Keratinocyte (primary cell): Measurements from ENCODE around the gene COL1A2. TPM values are rescaled to one million over a fixed set of nuclear protein-coding genes. Genes with fewer than 3 reads are reported as not detected.

Source experiments
- DNase-seq: peaks from one replicate; pipeline ENCODE4 v3.0.0-alpha.2; 2011; ENCODE audit warnings: low read depth, missing footprints, low spot score
- FAIRE-seq: peaks from 2 replicates; lab custom pipeline; 2011; peaks lifted over from hg19 to GRCh38; lab: Jason Lieb, UNC
- H2AFZ ChIP-seq: 2 replicates; pipeline ENCODE4 v1.6.0; 2012; ENCODE audit warnings: low read length, control low read depth, inconsistent platforms; ENCODE audit not compliant: control insufficient read depth
- H3K27ac ChIP-seq: 2 replicates; pipeline ENCODE4 v1.5.1; 2011; ENCODE audit warnings: low read length; ENCODE audit not compliant: control insufficient read depth, insufficient read depth
- H3K27me3 ChIP-seq: 3 replicates; pipeline ENCODE4 v1.6.0; 2011; ENCODE audit warnings: low read length; ENCODE audit not compliant: control insufficient read depth, insufficient read depth; ENCODE audit errors: extremely low read depth
- H3K36me3 ChIP-seq, 2 experiments: 2 replicates in 1 of 2; 3 replicates in 1 of 2; pipeline ENCODE4 v1.5.1; 2011; ENCODE audit warnings: low read length in 2 of 2, mild to moderate bottlenecking in 1 of 2; ENCODE audit not compliant: control insufficient read depth in 2 of 2, insufficient read depth in 2 of 2; ENCODE audit errors: extremely low read depth in 1 of 2
- H3K4me1 ChIP-seq: 3 replicates; pipeline ENCODE4 v1.5.1; 2011; ENCODE audit warnings: low read length; ENCODE audit not compliant: control insufficient read depth, insufficient read depth; ENCODE audit errors: extremely low read depth
- H3K4me2 ChIP-seq: 3 replicates; pipeline ENCODE4 v1.6.0; 2011; ENCODE audit warnings: low read depth, low read length; ENCODE audit not compliant: control insufficient read depth, insufficient read depth; ENCODE audit errors: extremely low read depth
- H3K4me3 ChIP-seq, 3 experiments: fragments of 200-600 bp in 1 of 3; sonication (generic) in 1 of 3; 2 replicates in 2 of 3; 3 replicates in 1 of 3; pipeline ENCODE4 v1.5.1; 2011 to 2016; ENCODE audit warnings: low read length in 3 of 3, mild to moderate bottlenecking in 3 of 3, control low read depth in 2 of 3, inconsistent platforms in 1 of 3, low read depth in 1 of 3, mixed read lengths in 1 of 3, mixed run types in 1 of 3, moderate library complexity in 1 of 3; ENCODE audit not compliant: control insufficient read depth in 2 of 3, insufficient read depth in 2 of 3; ENCODE audit errors: extremely low read depth in 1 of 3
- H3K79me2 ChIP-seq: 2 replicates; pipeline ENCODE4 v1.6.0; 2012; ENCODE audit warnings: low read length; ENCODE audit not compliant: control insufficient read depth, insufficient read depth
- H3K9ac ChIP-seq: 3 replicates; pipeline ENCODE4 v1.6.0; 2011; ENCODE audit warnings: low read length; ENCODE audit not compliant: control insufficient read depth, insufficient read depth; ENCODE audit errors: extremely low read depth
- H3K9me1 ChIP-seq: 3 replicates; pipeline ENCODE4 v1.6.0; 2011; ENCODE audit warnings: low read length; ENCODE audit not compliant: control insufficient read depth, insufficient read depth; ENCODE audit errors: extremely low read depth
- H3K9me3 ChIP-seq: 2 replicates; pipeline ENCODE4 v1.5.1; 2012; ENCODE audit warnings: low read depth, low read length; ENCODE audit not compliant: control insufficient read depth
- H4K20me1 ChIP-seq: 3 replicates; pipeline ENCODE4 v1.6.0; 2011; ENCODE audit warnings: low read length; ENCODE audit not compliant: control insufficient read depth, insufficient read depth; ENCODE audit errors: extremely low read depth
- EZH2 ChIP-seq: IDR thresholded peaks from one replicate; pipeline ENCODE4 v1.6.1; 2012; ENCODE audit warnings: inconsistent platforms, mild to moderate bottlenecking, low read length, moderate library complexity
- dilution Hi-C: fragments of 300-500 bp; cut with MboI; formaldehyde crosslinking; loops from one replicate; pipeline ENCODE4 v1.7.0; 2020; ENCODE audit warnings: low sequenced_read_pairs; ENCODE audit not compliant: extremely low pct_ligation_motif_present
- polyA plus RNA-seq, 5 experiments: library from polyadenylated mRNA; depleted of rRNA in 3 of 5; stranded (reverse) in 3 of 5; stranded (forward) in 1 of 5; unstranded in 1 of 5; fragments of >200 nt; gene quantifications; 1 replicate in 1 of 5; 2 replicates in 3 of 5; 3 replicates in 1 of 5; pipeline versions ENCODE4 v1.2.1 to v1.2.3, GENCODE V29; 2011 to 2012; ENCODE audit warnings: missing spikeins in 2 of 5, low read depth in 1 of 5, low replicate concordance in 1 of 5
- TF ChIP-seq, protein P1 (sequence below), 3 experiments: IDR thresholded peaks in 1 of 3; conservative IDR thresholded peaks in 1 of 3; optimal IDR thresholded peaks in 1 of 3; 2 replicates in 2 of 3; 3 replicates in 1 of 3; pipeline versions ENCODE3 to v1.5.1; 2011; ENCODE audit warnings: low read length in 3 of 3, mild to moderate bottlenecking in 3 of 3, moderate library complexity in 2 of 3, control low read depth in 1 of 3, inconsistent platforms in 1 of 3; ENCODE audit not compliant: insufficient read depth in 2 of 3; ENCODE audit errors: extremely low read depth in 1 of 3

COL1A2 gene
- polyA plus RNA-seq, 1 donor (not counting 4 experiments of a cell fraction or from before 2014, with no cell fraction given) = 0.13 TPM

GRCh38 chr7:94439893-94440381 is 45.2 kb downstream of the COL1A2 start:
- no peak for FAIRE-seq

GRCh38 chr7:94440451-94441039 is 45.9 kb downstream of the COL1A2 start:
- no peak for TF ChIP-seq EZH2
- TF ChIP-seq, protein P1, sequence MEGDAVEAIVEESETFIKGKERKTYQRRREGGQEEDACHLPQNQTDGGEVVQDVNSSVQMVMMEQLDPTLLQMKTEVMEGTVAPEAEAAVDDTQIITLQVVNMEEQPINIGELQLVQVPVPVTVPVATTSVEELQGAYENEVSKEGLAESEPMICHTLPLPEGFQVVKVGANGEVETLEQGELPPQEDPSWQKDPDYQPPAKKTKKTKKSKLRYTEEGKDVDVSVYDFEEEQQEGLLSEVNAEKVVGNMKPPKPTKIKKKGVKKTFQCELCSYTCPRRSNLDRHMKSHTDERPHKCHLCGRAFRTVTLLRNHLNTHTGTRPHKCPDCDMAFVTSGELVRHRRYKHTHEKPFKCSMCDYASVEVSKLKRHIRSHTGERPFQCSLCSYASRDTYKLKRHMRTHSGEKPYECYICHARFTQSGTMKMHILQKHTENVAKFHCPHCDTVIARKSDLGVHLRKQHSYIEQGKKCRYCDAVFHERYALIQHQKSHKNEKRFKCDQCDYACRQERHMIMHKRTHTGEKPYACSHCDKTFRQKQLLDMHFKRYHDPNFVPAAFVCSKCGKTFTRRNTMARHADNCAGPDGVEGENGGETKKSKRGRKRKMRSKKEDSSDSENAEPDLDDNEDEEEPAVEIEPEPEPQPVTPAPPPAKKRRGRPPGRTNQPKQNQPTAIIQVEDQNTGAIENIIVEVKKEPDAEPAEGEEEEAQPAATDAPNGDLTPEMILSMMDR (optimal IDR thresholded peaks at IDR 0.05 in 1 of 3, IDR thresholded peaks at IDR 0.05 in 1 of 3, conservative IDR thresholded peaks at IDR 0.05 in 1 of 3; ENCODE audit: extremely low read depth in 1 of 3, insufficient read depth in 2 of 3, low read length in 3 of 3) = no peak
- H2AFZ ChIP-seq = no peak overlapping the region
- H4K20me1 ChIP-seq = no peaks in the 10 kb centered on the region
- H3K79me2 ChIP-seq = no peaks in the 10 kb centered on the region
- dilution Hi-C loops = loop anchor here (25.0 kb wide), 1 partner anchor 153 kb away; no protein-coding TSS in a partner anchor
- no peaks in the 10 kb centered on the region for H3K9me1 ChIP-seq
- no peaks in the 10 kb centered on the region for H3K4me1 ChIP-seq
- no peaks in the 10 kb centered on the region for H3K36me3 ChIP-seq
- H3K4me3 ChIP-seq = no peak overlapping the region
- FAIRE-seq (no peak), DNase-seq (no peak)
- no peaks in the 10 kb centered on the region for H3K27me3 ChIP-seq
- no peak overlapping the region for H3K9ac ChIP-seq
- H3K9me3 ChIP-seq = no peaks in the 10 kb centered on the region
- no peak overlapping the region for H3K27ac ChIP-seq
- no peak overlapping the region for H3K4me2 ChIP-seq

More at GRCh38 chr7:94439893-94440381, 45.2 kb downstream of the COL1A2 start:
- Histone ChIP-seq H3K27me3 (no peaks in the 10 kb centered on the region), H3K4me3 (no peak overlapping the region), H3K79me2 (no peaks in the 10 kb centered on the region), H3K9me1 (no peaks in the 10 kb centered on the region), H3K36me3 (no peaks in the 10 kb centered on the region), H3K4me1 (no peaks in the 10 kb centered on the region), H3K9ac (no peak overlapping the region), H3K4me2 (no peak overlapping the region), H4K20me1 (no peaks in the 10 kb centered on the region), H3K9me3 (no peaks in the 10 kb centered on the region), H3K27ac (no peak overlapping the region), H2AFZ (no peak overlapping the region)
- dilution Hi-C loops = loop anchor here (25.0 kb wide), 1 partner anchor 153 kb away; no protein-coding TSS in a partner anchor
- no peak for TF ChIP-seq EZH2
- TF ChIP-seq, protein P1 (optimal IDR thresholded peaks at IDR 0.05 in 1 of 3, IDR thresholded peaks at IDR 0.05 in 1 of 3, conservative IDR thresholded peaks at IDR 0.05 in 1 of 3; ENCODE audit: extremely low read depth in 1 of 3, insufficient read depth in 2 of 3, low read length in 3 of 3) = no peak
- no peak for DNase-seq
